ENCODE results near the gene CBFB.

CBFB gene

GRCh38 chr16:67028167-67028695 is 718 bp upstream of the CBFB start:
- no peak for TF ChIP-seq CEBPB (IDR thresholded peaks at IDR 0.05)
- no peak for TF ChIP-seq TEAD4 (IDR thresholded peaks at IDR 0.05)
- TF ChIP-seq YY1 (IDR thresholded peaks at IDR 0.05; ENCODE audit: low read depth), result no peak
- TF ChIP-seq TCF12 (IDR thresholded peaks at IDR 0.05; ENCODE audit: low read depth), result no peak
- TF ChIP-seq TAF1 (IDR thresholded peaks at IDR 0.05; ENCODE audit: low read depth), result no peak
- TF ChIP-seq NFIC (IDR thresholded peaks at IDR 0.05), result no peak
- no peak for TF ChIP-seq USF1 (IDR thresholded peaks at IDR 0.05)
- TF ChIP-seq RAD21 (IDR thresholded peaks at IDR 0.05; ENCODE audit: low read depth), result no peak
- TF ChIP-seq EGR1 (IDR thresholded peaks at IDR 0.05), result no peak
- TF ChIP-seq ZBTB7A (IDR thresholded peaks at IDR 0.05; ENCODE audit: low read depth), result no peak
- no peak for TF ChIP-seq EP300 (IDR thresholded peaks at IDR 0.05; ENCODE audit: borderline replicate concordance)

GRCh38 chr16:67029254-67030096 is 526 bp downstream of the CBFB start:
- TF ChIP-seq MAX (IDR thresholded peaks at IDR 0.05), result peak; percentile 36
- TF ChIP-seq TAF1 (IDR thresholded peaks at IDR 0.05; ENCODE audit: low read depth), result 0 out of 2 replicates have a peak, but pooled peaks have one; percentile 37
- no peak for TF ChIP-seq USF1 (IDR thresholded peaks at IDR 0.05)
- no peak for TF ChIP-seq RAD21 (IDR thresholded peaks at IDR 0.05; ENCODE audit: low read depth)
- TF ChIP-seq NFIC (IDR thresholded peaks at IDR 0.05), result peak; percentile 1; the same call in 1 of the 2 replicates
- no peak for TF ChIP-seq CREB1 (IDR thresholded peaks at IDR 0.05; ENCODE audit: low read depth)
- no peak; the same call in 1 of the 2 replicates for TF ChIP-seq TCF12 (IDR thresholded peaks at IDR 0.05; ENCODE audit: low read depth)
- TF ChIP-seq ZBTB7A (IDR thresholded peaks at IDR 0.05; ENCODE audit: low read depth), result no peak
- no peak for TF ChIP-seq EP300 (IDR thresholded peaks at IDR 0.05; ENCODE audit: borderline replicate concordance)
- TF ChIP-seq EGR1 (IDR thresholded peaks at IDR 0.05), result peak; percentile 66
- TF ChIP-seq YY1 (IDR thresholded peaks at IDR 0.05; ENCODE audit: low read depth), result peak; percentile 51
- TF ChIP-seq CEBPB (IDR thresholded peaks at IDR 0.05), result no peak
- TF ChIP-seq FOXM1 (IDR thresholded peaks at IDR 0.05; ENCODE audit: borderline replicate concordance, low read depth), result no peak
- TF ChIP-seq TEAD4 (IDR thresholded peaks at IDR 0.05), result no peak
- TF ChIP-seq REST (IDR thresholded peaks at IDR 0.05; ENCODE audit: low read depth), result no peak

- TF ChIP-seq ZBTB7A (IDR thresholded peaks at IDR 0.05; ENCODE audit: low read depth) (no peak), EP300 (IDR thresholded peaks at IDR 0.05; ENCODE audit: borderline replicate concordance) (no peak), TEAD4 (IDR thresholded peaks at IDR 0.05) (no peak), USF1 (IDR thresholded peaks at IDR 0.05) (no peak), RAD21 (IDR thresholded peaks at IDR 0.05; ENCODE audit: low read depth) (no peak), YY1 (IDR thresholded peaks at IDR 0.05; ENCODE audit: low read depth) (no peak), CREB1 (IDR thresholded peaks at IDR 0.05; ENCODE audit: low read depth) (no peak), FOXM1 (IDR thresholded peaks at IDR 0.05; ENCODE audit: borderline replicate concordance, low read depth) (no peak), REST (IDR thresholded peaks at IDR 0.05; ENCODE audit: low read depth) (no peak), MAX (IDR thresholded peaks at IDR 0.05) (no peak)
Observed at GRCh38 chr16:67030221-67030962, 1.4 kb downstream of the CBFB start.

- TF ChIP-seq REST (IDR thresholded peaks at IDR 0.05; ENCODE audit: low read depth), result no peak
- no peak for TF ChIP-seq TAF1 (IDR thresholded peaks at IDR 0.05; ENCODE audit: low read depth)
- TF ChIP-seq USF1 (IDR thresholded peaks at IDR 0.05), result no peak
- TF ChIP-seq NFIC (IDR thresholded peaks at IDR 0.05), result no peak
- TF ChIP-seq EGR1 (IDR thresholded peaks at IDR 0.05), result no peak
- no peak for TF ChIP-seq RAD21 (IDR thresholded peaks at IDR 0.05; ENCODE audit: low read depth)
- TF ChIP-seq MAX (IDR thresholded peaks at IDR 0.05), result no peak
- no peak for TF ChIP-seq TCF12 (IDR thresholded peaks at IDR 0.05; ENCODE audit: low read depth)
- no peak for TF ChIP-seq CREB1 (IDR thresholded peaks at IDR 0.05; ENCODE audit: low read depth)
- TF ChIP-seq ZBTB7A (IDR thresholded peaks at IDR 0.05; ENCODE audit: low read depth), result no peak
- no peak for TF ChIP-seq EP300 (IDR thresholded peaks at IDR 0.05; ENCODE audit: borderline replicate concordance)
- no peak for TF ChIP-seq CEBPB (IDR thresholded peaks at IDR 0.05)
- no peak for TF ChIP-seq FOXM1 (IDR thresholded peaks at IDR 0.05; ENCODE audit: borderline replicate concordance, low read depth)
- TF ChIP-seq TEAD4 (IDR thresholded peaks at IDR 0.05), result no peak
- no peak for TF ChIP-seq YY1 (IDR thresholded peaks at IDR 0.05; ENCODE audit: low read depth)
Observed at GRCh38 chr16:67034487-67034886, 5.5 kb downstream of the CBFB start.

Data from Ishikawa (cell line).